Measurements from ENCODE around the gene MUC5B. TPM values are rescaled to one million over a fixed set of nuclear protein-coding genes. Genes with fewer than 3 reads are reported as not detected.

MUC5B gene
- total and polyA plus RNA-seq, 2 donors (not counting 3 experiments of a cell fraction or from before 2014, with no cell fraction given) = not detected

DNA sequence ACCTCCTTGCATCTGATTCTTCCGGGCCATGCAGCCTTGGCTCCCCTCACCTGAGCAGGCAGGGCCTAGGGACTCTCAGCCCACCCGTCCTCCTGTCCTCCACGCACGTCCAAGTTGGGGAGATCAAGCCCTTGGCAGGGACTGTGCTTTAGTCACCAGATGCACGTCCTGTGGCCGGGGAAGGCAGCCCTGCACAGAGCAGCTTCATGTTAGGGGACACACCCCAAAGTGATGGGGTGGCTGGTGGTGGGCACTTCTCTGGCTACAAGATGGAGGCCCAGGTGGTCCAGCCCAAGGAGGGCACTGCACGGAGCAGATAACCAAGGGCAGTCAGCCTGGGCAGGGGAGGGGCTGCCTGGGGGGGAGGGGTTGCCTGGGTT is 1.2 kb downstream of the MUC5B start:
- BruUV-seq (replicated peaks) = no TSS peak
- no peak for FAIRE-seq
- H3K79me2 ChIP-seq (ENCODE audit: control insufficient read depth, insufficient read depth, low read length) = no peaks in the 10 kb centered on the region

GRCh38 chr11:1224491-1225385 is 1.9 kb downstream of the MUC5B start:
- dilution Hi-C loops (cut with MboI; ENCODE audit: extremely low pct_ligation_motif_present, low sequenced_read_pairs) (no loop called here), intact Hi-C loops (cut with micrococcal nuclease) (no loop called here)
- H4K20me1 ChIP-seq (replicated peaks; ENCODE audit: control insufficient read depth, extremely low read depth, insufficient read depth, low read length) = no peaks in the 10 kb centered on the region
- no peaks in the 10 kb centered on the region for H3K27me3 ChIP-seq (ENCODE audit: control insufficient read depth in 2 of 2, insufficient read depth in 2 of 2, low read length in 2 of 2)
- H3K9ac ChIP-seq (replicated peaks; ENCODE audit: extremely low read depth, insufficient read depth, low read length) = no peak overlapping the region
- FAIRE-seq (no peak), DNase-seq (ENCODE audit: low read depth, low spot score) (no peak)
- no peaks in the 10 kb centered on the region for H3K9me3 ChIP-seq (replicated peaks; ENCODE audit: control insufficient read depth, insufficient read depth, low read length)
- no peaks in the 10 kb centered on the region for H3K36me3 ChIP-seq (ENCODE audit: control insufficient read depth in 2 of 2, extremely low read depth in 1 of 2, insufficient read depth in 2 of 2, low read length in 2 of 2)
- no peak overlapping the region for H2AFZ ChIP-seq (ENCODE audit: low read depth, low read length)
- ChIA-PET POLR2A (no interaction called here), CTCF (interaction anchor here (1.4 kb wide), 1 partner anchor 350 kb away, joined by 3 read pairs; no protein-coding TSS in a partner anchor)
- no peak overlapping the region for H3K4me3 ChIP-seq (replicated peaks in 1 of 3; ENCODE audit: insufficient read depth in 1 of 3, low read depth in 1 of 3, low read length in 3 of 3)
- H3K4me2 ChIP-seq (ENCODE audit: insufficient read depth, low read length) = no peak overlapping the region
- BruUV-seq (replicated peaks) = no TSS peak
- H3K79me2 ChIP-seq (ENCODE audit: control insufficient read depth, insufficient read depth, low read length) = no peaks in the 10 kb centered on the region
- no peak overlapping the region for H3K27ac ChIP-seq (ENCODE audit: insufficient read depth, low read depth, low read length)
- TF ChIP-seq GATA2 (IDR thresholded peaks at IDR 0.05; ENCODE audit: insufficient read depth, insufficient read length, low read depth, low read length) = no peak
- no peak for TF ChIP-seq FOS (IDR thresholded peaks at IDR 0.05; ENCODE audit: borderline replicate concordance, insufficient read depth, low read length)
- no peak for TF ChIP-seq MYC (IDR thresholded peaks at IDR 0.05; ENCODE audit: low read depth, low read length)
- H3K9me1 ChIP-seq (replicated peaks; ENCODE audit: control insufficient read depth, extremely low read depth, insufficient read depth, low read length) = no peaks in the 10 kb centered on the region
- H3K4me1 ChIP-seq (ENCODE audit: control insufficient read depth, extremely low read depth, insufficient read depth, low read length) = no peaks in the 10 kb centered on the region

More for the DNA sequence above, 1.2 kb downstream of the MUC5B start:
- intact Hi-C loops (cut with micrococcal nuclease) = no loop called here
- Histone ChIP-seq H2AFZ (ENCODE audit: low read depth, low read length) (no peak overlapping the region), H3K36me3 (ENCODE audit: control insufficient read depth in 2 of 2, extremely low read depth in 1 of 2, insufficient read depth in 2 of 2, low read length in 2 of 2) (no peaks in the 10 kb centered on the region), H3K9ac (replicated peaks; ENCODE audit: extremely low read depth, insufficient read depth, low read length) (no peak overlapping the region), H3K4me2 (ENCODE audit: insufficient read depth, low read length) (no peak overlapping the region), H3K4me3 (replicated peaks in 1 of 3; ENCODE audit: insufficient read depth in 1 of 3, low read depth in 1 of 3, low read length in 3 of 3) (no peak overlapping the region), H3K9me3 (replicated peaks; ENCODE audit: control insufficient read depth, insufficient read depth, low read length) (no peaks in the 10 kb centered on the region), H4K20me1 (replicated peaks; ENCODE audit: control insufficient read depth, extremely low read depth, insufficient read depth, low read length) (no peaks in the 10 kb centered on the region), H3K4me1 (ENCODE audit: control insufficient read depth, extremely low read depth, insufficient read depth, low read length) (no peaks in the 10 kb centered on the region), H3K27me3 (ENCODE audit: control insufficient read depth in 2 of 2, insufficient read depth in 2 of 2, low read length in 2 of 2) (no peaks in the 10 kb centered on the region), H3K27ac (ENCODE audit: insufficient read depth, low read depth, low read length) (no peak overlapping the region), H3K9me1 (replicated peaks; ENCODE audit: control insufficient read depth, extremely low read depth, insufficient read depth, low read length) (no peaks in the 10 kb centered on the region)
- POLR2A ChIA-PET = no interaction called here
- CTCF ChIA-PET = no interaction called here
- no peak for TF ChIP-seq GATA2 (IDR thresholded peaks at IDR 0.05; ENCODE audit: insufficient read depth, insufficient read length, low read depth, low read length)
- no peak for TF ChIP-seq MYC (IDR thresholded peaks at IDR 0.05; ENCODE audit: low read depth, low read length)
- TF ChIP-seq POLR2AphosphoS5 (IDR thresholded peaks at IDR 0.05; ENCODE audit: insufficient read depth, low read depth, low read length) = no peak
- no peak for TF ChIP-seq POLR2A (IDR thresholded peaks at IDR 0.05; ENCODE audit: low read depth, low read length)
- no peak for TF ChIP-seq EZH2 (IDR thresholded peaks at IDR 0.05; ENCODE audit: borderline replicate concordance, low read depth, low read length, severe bottlenecking)
- TF ChIP-seq JUN (IDR thresholded peaks at IDR 0.05; ENCODE audit: borderline replicate concordance, insufficient read depth, insufficient read length, low read depth) = no peak
- TF ChIP-seq, protein P1, sequence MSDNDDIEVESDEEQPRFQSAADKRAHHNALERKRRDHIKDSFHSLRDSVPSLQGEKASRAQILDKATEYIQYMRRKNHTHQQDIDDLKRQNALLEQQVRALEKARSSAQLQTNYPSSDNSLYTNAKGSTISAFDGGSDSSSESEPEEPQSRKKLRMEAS (IDR thresholded peaks at IDR 0.05; ENCODE audit: insufficient read depth, insufficient read length) = no peak
- dilution Hi-C loops (cut with MboI; ENCODE audit: extremely low pct_ligation_motif_present, low sequenced_read_pairs) = no loop called here
- DNase-seq (ENCODE audit: low read depth, low spot score) = no peak

All from endothelial cell of umbilical vein (primary cell).